CD4-positive, alpha-beta memory T cell (primary cell): ENCODE measurements around the gene GPN1. TPM values are rescaled to one million over a fixed set of nuclear protein-coding genes. Genes with fewer than 3 reads are reported as not detected.
"Not testable (repeated sequence)": the region's sequence is repeated elsewhere in the genome, so short reads cannot be mapped to it uniquely, and the experiment has no call there.

ENCODE experiments used
- CTCF ChIA-PET: fragments of 350-600 bp; sonication (Branson Sonifier 250); formaldehyde crosslinking; loops from one replicate; lab custom pipeline; 2021; ENCODE audit warnings: inconsistent platforms; ENCODE audit not compliant: partially characterized antibody; lab: Charles Lee
- POLR2A ChIA-PET: fragments of 350-600 bp; sonication (Branson Sonifier 250); formaldehyde crosslinking; loops from one replicate; lab custom pipeline; 2021; ENCODE audit not compliant: partially characterized antibody; lab: Charles Lee
- DNase-seq, 5 donors: peaks; one replicate each; pipeline versions ENCODE4 v3.0.0 to v3.0.0-alpha.2; 2020 to 2022; ENCODE audit warnings: mixed read lengths in 1 of 5
- H3K27ac ChIP-seq: one replicate; pipeline ENCODE4 v1.7.0; 2013; ENCODE audit warnings: low read depth, low read length
- H3K27me3 ChIP-seq: 2 replicates; pipeline ENCODE4 v1.7.0; 2013; ENCODE audit warnings: mild to moderate bottlenecking, low read length, moderate library complexity; ENCODE audit not compliant: insufficient read depth
- H3K36me3 ChIP-seq: 2 replicates; pipeline ENCODE4 v1.7.0; 2013; ENCODE audit warnings: mild to moderate bottlenecking, low read length, moderate library complexity; ENCODE audit not compliant: insufficient read depth
- H3K4me1 ChIP-seq: 2 replicates; pipeline ENCODE4 v1.7.0; 2013; ENCODE audit warnings: mild to moderate bottlenecking, low read length, moderate library complexity; ENCODE audit not compliant: insufficient read depth
- H3K4me3 ChIP-seq, 2 donors: one replicate each; pipeline ENCODE4 v1.7.0; 2013; ENCODE audit warnings: low read length in 2 of 2, mild to moderate bottlenecking in 1 of 2
- H3K9me3 ChIP-seq, 2 donors: one replicate each; pipeline ENCODE4 v1.7.0; 2013; ENCODE audit warnings: low read length in 2 of 2, control low read depth in 1 of 2; ENCODE audit not compliant: control insufficient read depth in 1 of 2
- H3K27ac Mint-ChIP-seq, 7 donors: one replicate each; pipeline ENCODE4 v1.8.0; 2020 to 2021; ENCODE audit warnings: mixed read lengths in 7 of 7, mild to moderate bottlenecking in 6 of 7, inconsistent platforms in 3 of 7, moderate library complexity in 3 of 7
- H3K27me3 Mint-ChIP-seq, 2 donors: one replicate each; pipeline ENCODE4 v1.8.0; 2020 to 2021; ENCODE audit warnings: mixed read lengths in 2 of 2
- H3K36me3 Mint-ChIP-seq, 2 donors: one replicate each; pipeline ENCODE4 v1.8.0; 2020 to 2021; ENCODE audit warnings: mixed read lengths in 2 of 2, inconsistent platforms in 1 of 2, mild to moderate bottlenecking in 1 of 2
- H3K4me1 Mint-ChIP-seq, 4 donors: one replicate each; pipeline ENCODE4 v1.8.0; 2020 to 2021; ENCODE audit warnings: mixed read lengths in 4 of 4, mild to moderate bottlenecking in 1 of 4
- H3K4me3 Mint-ChIP-seq, 8 donors: one replicate each; pipeline ENCODE4 v1.8.0; 2020 to 2021; ENCODE audit warnings: mixed read lengths in 8 of 8, mild to moderate bottlenecking in 7 of 8, moderate library complexity in 6 of 8, inconsistent platforms in 3 of 8
- H3K9me3 Mint-ChIP-seq, 8 donors: one replicate each; pipeline ENCODE4 v1.8.0; 2020 to 2021; ENCODE audit warnings: mixed read lengths in 8 of 8, mild to moderate bottlenecking in 5 of 8, inconsistent platforms in 3 of 8, moderate library complexity in 1 of 8
- intact Hi-C: fragments of 100-400 bp; cut with micrococcal nuclease; formaldehyde crosslinking; loops from one replicate; pipeline ENCODE4 v1.15.1; 2023
- polyA plus RNA-seq, 2 donors: library from polyadenylated mRNA; unstranded; fragments of 300-500 nt; fragmentation: Illumina TruSeq; gene quantifications; one replicate each; pipeline ENCODE4 v1.2.3, GENCODE V29; 2021
- total RNA-seq, 2 experiments: library from RNA; stranded (reverse); gene quantifications; one replicate each; pipeline ENCODE4 v1.2.3, GENCODE V29; 2021

The GPN1 gene
- total and polyA plus RNA-seq, 4 experiments from 2014 or later, result 28.9 to 99.5 (median 49.3) TPM

- Histone ChIP-seq H3K4me1 (peaks cover 50% of the 10 kb centered on the region), H3K9me3 (no peaks in the 10 kb centered on the region), H3K36me3 (no peaks in the 10 kb centered on the region), H3K27me3 (no peaks in the 10 kb centered on the region), H3K4me3 (no peak overlapping the region), H3K27ac (no peak overlapping the region)
- DNase-seq, result no peak
- Mint-ChIP-seq H3K9me3 (peaks cover 0 to 4% (median 2%) of the 10 kb centered on the region in 8 donors), H3K27ac (peak overlapping the region; percentile 1 to 95 (median 74)), H3K4me1 (peaks cover 41 to 79% (median 52%) of the 10 kb centered on the region in 4 donors), H3K27me3 (no peaks in the 10 kb centered on the region), H3K36me3 (peaks cover 24 to 32% of the 10 kb centered on the region in 2 donors), H3K4me3 (peak overlapping the region; percentile 90 to 100 (median 95))
- CTCF ChIA-PET, result interaction anchor here (1.5 kb wide), 1 partner anchor 99 kb away, joined by 6 read pairs; no protein-coding TSS in a partner anchor
- POLR2A ChIA-PET, result interaction anchor here (1.0 kb wide), 2 partner anchors 19 to 44 kb away, joined by 3 read pairs; partner anchors contain the start of genes CCDC121 and GPN1
- intact Hi-C loops, result no loop called here
Observed at GRCh38 chr2:27584597-27584996, 44.3 kb upstream of the GPN1 start.

GRCh38 chr2:27587025-27587424, 41.8 kb upstream of the GPN1 start:
- CTCF ChIA-PET, result interaction anchor here (0.6 kb wide), 1 partner anchor 471 kb away, joined by 3 read pairs; no protein-coding TSS in a partner anchor
- Histone ChIP-seq H3K36me3 (no peaks in the 10 kb centered on the region), H3K4me1 (peaks cover 50% of the 10 kb centered on the region), H3K27me3 (no peaks in the 10 kb centered on the region), H3K4me3 (no peak overlapping the region), H3K9me3 (no peaks in the 10 kb centered on the region), H3K27ac (no peak overlapping the region)
- POLR2A ChIA-PET, result no interaction called here
- intact Hi-C loops, result no loop called here
- DNase-seq, result no peak
- Mint-ChIP-seq H3K27me3 (no peaks in the 10 kb centered on the region), H3K36me3 (peaks cover 36 to 46% of the 10 kb centered on the region in 2 donors), H3K4me1 (peaks cover 44 to 72% (median 59%) of the 10 kb centered on the region in 4 donors), H3K9me3 (peaks cover 0 to 21% (median 15%) of the 10 kb centered on the region in 8 donors), H3K27ac (peak overlapping the region in 2 of 7 donors; percentile 35 to 69), H3K4me3 (peak overlapping the region in 4 of 8 donors; percentile 41 to 78 (median 65))

GRCh38 chr2:27588308-27588707, 40.5 kb upstream of the GPN1 start:
- DNase-seq, result no peak
- ChIA-PET POLR2A (no interaction called here), CTCF (no interaction called here)
- H3K27me3 ChIP-seq, result no peaks in the 10 kb centered on the region
- Mint-ChIP-seq H3K27me3 (no peaks in the 10 kb centered on the region), H3K9me3 (peaks cover 0 to 26% (median 19%) of the 10 kb centered on the region in 8 donors), H3K27ac (peak overlapping the region in 2 of 7 donors; percentile 10 to 47), H3K4me3 (peak overlapping the region in 3 of 8 donors; percentile 49 to 58 (median 53)), H3K4me1 (peaks cover 37 to 66% (median 52%) of the 10 kb centered on the region in 4 donors), H3K36me3 (peaks cover 41 to 42% of the 10 kb centered on the region in 2 donors)
- H3K4me1 ChIP-seq, result peaks cover 42% of the 10 kb centered on the region
- no peaks in the 10 kb centered on the region for H3K9me3 ChIP-seq
- intact Hi-C loops, result no loop called here
- no peaks in the 10 kb centered on the region for H3K36me3 ChIP-seq
- H3K27ac ChIP-seq, result no peak overlapping the region
- H3K4me3 ChIP-seq, result no peak overlapping the region

GRCh38 chr2:27591745-27592144, 37.1 kb upstream of the GPN1 start:
- Mint-ChIP-seq H3K9me3 (peaks cover 0 to 52% (median 33%) of the 10 kb centered on the region in 8 donors), H3K4me1 (peaks cover 18 to 44% (median 33%) of the 10 kb centered on the region in 4 donors), H3K4me3 (no peak overlapping the region), H3K27ac (no peak overlapping the region), H3K27me3 (no peaks in the 10 kb centered on the region), H3K36me3 (peaks cover 55 to 57% of the 10 kb centered on the region in 2 donors)
- Histone ChIP-seq H3K36me3 (no peaks in the 10 kb centered on the region), H3K4me1 (peaks cover 12% of the 10 kb centered on the region), H3K4me3 (no peak overlapping the region), H3K9me3 (no peaks in the 10 kb centered on the region), H3K27ac (no peak overlapping the region), H3K27me3 (no peaks in the 10 kb centered on the region)
- CTCF ChIA-PET, result no interaction called here
- DNase-seq, result no peak
- intact Hi-C loops, result no loop called here
- POLR2A ChIA-PET, result interaction anchor here (0.7 to 1.5 kb wide), 2 partner anchors 9 to 72 kb away, joined by 3 to 5 read pairs; partner anchors contain the start of genes SLC4A1AP, SUPT7L and ZNF512

GRCh38 chr2:27593240-27593639, 35.6 kb upstream of the GPN1 start:
- Mint-ChIP-seq H3K27me3 (no peaks in the 10 kb centered on the region), H3K4me1 (peaks cover 19 to 45% (median 34%) of the 10 kb centered on the region in 4 donors), H3K36me3 (peaks cover 54 to 60% of the 10 kb centered on the region in 2 donors), H3K27ac (peak overlapping the region in 1 of 7 donors; percentile 6), H3K9me3 (peaks cover 0 to 52% (median 33%) of the 10 kb centered on the region in 8 donors), H3K4me3 (peak overlapping the region in 1 of 8 donors; percentile 26)
- Histone ChIP-seq H3K4me1 (peaks cover 14% of the 10 kb centered on the region), H3K36me3 (no peaks in the 10 kb centered on the region), H3K9me3 (no peaks in the 10 kb centered on the region), H3K27me3 (no peaks in the 10 kb centered on the region), H3K4me3 (no peak overlapping the region), H3K27ac (no peak overlapping the region)
- ChIA-PET CTCF (no interaction called here), POLR2A (interaction anchor here (1.5 kb wide), 1 partner anchor 70 kb away, joined by 5 read pairs; the partner anchor contains the start of genes SLC4A1AP and SUPT7L)
- DNase-seq, result no peak
- intact Hi-C loops, result no loop called here

- H3K9me3 Mint-ChIP-seq, result peaks cover 0 to 52% (median 33%) of the 10 kb centered on the region in 8 donors
- H3K4me3 ChIP-seq, result not testable (repeated sequence)
Observed at GRCh38 chr2:27594020-27594703, 34.7 kb upstream of the GPN1 start.

GRCh38 chr2:27595412-27595811, 33.4 kb upstream of the GPN1 start:
- H3K4me1 Mint-ChIP-seq, result peaks cover 24 to 50% (median 37%) of the 10 kb centered on the region in 4 donors
- Histone ChIP-seq H3K4me1 (peaks cover 24% of the 10 kb centered on the region), H3K36me3 (peaks cover 13% of the 10 kb centered on the region)
- DNase-seq, H3K27me3 ChIP-seq, intact Hi-C loops, H3K4me3 ChIP-seq, POLR2A ChIA-PET, H3K27ac ChIP-seq, H3K9me3 ChIP-seq, CTCF ChIA-PET, H3K27me3 Mint-ChIP-seq: not testable (repeated sequence)
- peaks cover 56 to 63% of the 10 kb centered on the region in 2 donors for H3K36me3 Mint-ChIP-seq
- peaks cover 0 to 42% (median 24%) of the 10 kb centered on the region in 8 donors for H3K9me3 Mint-ChIP-seq
- H3K27ac Mint-ChIP-seq, result peak overlapping the region in 2 of 7 donors; percentile 27 to 41
- H3K4me3 Mint-ChIP-seq, result peak overlapping the region in 1 of 8 donors; percentile 43

More at GRCh38 chr2:27594020-27594703, 34.7 kb upstream of the GPN1 start:
- H3K4me3 Mint-ChIP-seq, H3K27ac ChIP-seq, H3K27me3 ChIP-seq, intact Hi-C loops, CTCF ChIA-PET, H3K36me3 ChIP-seq, H3K9me3 ChIP-seq, H3K27me3 Mint-ChIP-seq, DNase-seq: not testable (repeated sequence)
- peaks cover 55 to 62% of the 10 kb centered on the region in 2 donors for H3K36me3 Mint-ChIP-seq
- peaks cover 19% of the 10 kb centered on the region for H3K4me1 ChIP-seq
- peaks cover 22 to 47% (median 37%) of the 10 kb centered on the region in 4 donors for H3K4me1 Mint-ChIP-seq
- POLR2A ChIA-PET, result interaction anchor here (0.7 kb wide), 1 partner anchor 22 kb away, joined by 3 read pairs; no protein-coding TSS in a partner anchor
- H3K27ac Mint-ChIP-seq, result peak overlapping the region in 1 of 7 donors; percentile 22
